Astrocyte of the hippocampus (primary cell): ENCODE data around the gene RAVER2.
"Not testable (repeated sequence)": the region's sequence is repeated elsewhere in the genome, so short reads cannot be mapped to it uniquely, and the experiment has no call there.

Experiments used
- DNase-seq: peaks from one replicate; pipeline ENCODE4 v3.0.0; 2011; ENCODE audit warnings: low read depth, low spot score

The RAVER2 gene

DNA sequence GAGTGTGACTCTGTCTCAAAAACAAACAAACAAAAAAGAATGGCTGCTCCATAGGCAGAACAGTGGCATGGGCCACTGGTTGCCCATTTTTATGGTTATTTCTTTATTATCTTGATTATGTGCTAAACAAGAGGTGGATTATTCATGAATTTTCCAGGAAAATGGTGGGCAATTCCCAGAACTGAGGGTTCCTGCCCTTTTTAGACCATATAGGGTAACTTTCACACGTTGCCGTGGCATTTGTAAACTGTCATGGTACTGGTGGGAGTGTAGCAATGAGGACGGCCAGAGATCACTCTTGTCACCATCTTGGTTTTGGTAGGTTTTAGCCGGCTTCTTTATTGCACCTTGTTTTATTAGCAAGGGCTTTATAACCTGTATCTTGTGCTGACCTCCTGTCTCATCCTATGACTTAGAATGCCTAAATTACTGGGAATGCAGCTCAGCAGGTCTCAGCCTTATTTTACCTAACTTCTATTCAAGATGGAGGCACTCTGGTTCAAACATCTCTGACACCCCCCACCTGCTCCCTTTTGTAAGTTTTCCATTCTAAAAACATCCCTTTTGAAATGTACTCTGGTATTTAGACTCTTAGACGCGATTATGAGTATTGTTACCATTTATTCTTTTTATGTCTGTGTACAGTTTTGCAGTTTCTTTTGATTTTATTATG lies 57.1 kb downstream of the RAVER2 start:
- DNase-seq, result no peak

DNA sequence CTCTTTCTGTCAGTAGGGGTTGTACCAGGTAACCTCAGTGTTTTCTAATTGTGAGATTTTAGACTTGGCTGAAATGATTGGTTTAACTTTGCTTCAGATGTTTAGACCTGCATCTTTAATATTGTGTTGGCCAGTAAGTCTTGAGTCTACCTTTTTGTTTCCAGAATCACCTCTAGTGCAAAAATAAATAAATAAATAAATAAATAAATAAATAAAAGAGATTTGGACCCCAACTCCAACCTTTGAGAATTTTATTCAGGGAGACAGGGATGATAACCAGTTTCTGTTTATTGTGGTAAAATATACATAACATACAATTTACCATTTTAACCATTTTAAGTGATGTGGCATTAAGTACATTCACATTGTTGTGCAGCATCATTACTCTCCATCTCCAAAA lies 64.4 kb downstream of the RAVER2 start:
- no peak for DNase-seq

DNA sequence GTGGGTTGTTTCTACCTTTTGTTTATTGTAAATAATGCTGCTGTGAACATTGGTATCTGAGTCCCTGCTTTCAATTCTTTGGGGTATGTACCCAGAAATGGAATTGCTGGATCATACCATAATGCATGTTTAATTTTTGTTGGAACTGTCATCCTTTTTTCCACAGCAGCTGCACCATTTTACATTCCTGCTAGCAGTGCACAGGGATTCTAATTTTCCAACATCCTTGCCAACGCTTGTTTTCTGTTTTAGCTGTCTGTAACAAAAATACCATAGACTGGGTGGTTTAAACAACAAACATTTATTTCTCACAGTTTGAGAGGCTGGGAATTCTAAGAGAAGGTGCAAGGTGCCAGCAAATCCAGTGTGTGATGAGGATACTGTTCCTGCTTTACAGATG lies 65.1 kb downstream of the RAVER2 start:
- no peak for DNase-seq

DNA sequence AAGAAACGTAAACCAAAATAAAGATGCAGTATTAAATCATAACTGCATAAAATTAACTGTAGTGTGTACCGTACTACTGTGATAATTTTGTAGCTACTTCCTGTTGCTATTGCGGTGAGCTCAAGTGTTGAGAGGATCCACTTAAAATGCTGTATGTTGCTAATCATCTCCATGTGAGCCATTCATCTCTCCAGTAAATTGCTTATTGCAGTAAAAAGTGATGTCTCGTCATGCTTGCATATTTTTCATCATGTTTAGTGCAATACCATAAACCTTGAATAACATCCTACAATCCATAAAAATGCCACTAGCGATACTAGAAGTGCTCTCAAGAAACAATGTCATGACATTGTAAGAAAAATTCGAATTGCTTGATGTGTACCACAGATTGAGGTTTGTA lies 66.3 kb downstream of the RAVER2 start:
- DNase-seq, result no peak

DNA sequence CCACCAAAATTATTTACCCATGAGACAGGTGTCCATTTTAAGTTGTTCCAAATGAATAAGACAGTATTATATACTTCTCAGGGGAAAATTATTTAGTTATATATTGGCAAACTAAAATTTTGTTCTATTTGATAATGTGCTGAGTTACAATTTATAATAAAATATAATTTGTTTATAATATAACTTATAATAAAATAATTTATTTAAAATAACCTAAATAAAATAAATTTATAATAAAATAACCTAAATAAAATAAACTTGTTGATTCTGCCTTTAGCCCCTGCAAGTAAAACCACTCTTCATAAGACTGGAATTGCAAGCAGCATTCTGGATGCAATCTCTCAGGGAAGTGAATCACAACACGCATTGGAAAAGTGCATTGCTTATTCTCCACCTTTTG lies 69.6 kb downstream of the RAVER2 start:
- no peak for DNase-seq

DNA sequence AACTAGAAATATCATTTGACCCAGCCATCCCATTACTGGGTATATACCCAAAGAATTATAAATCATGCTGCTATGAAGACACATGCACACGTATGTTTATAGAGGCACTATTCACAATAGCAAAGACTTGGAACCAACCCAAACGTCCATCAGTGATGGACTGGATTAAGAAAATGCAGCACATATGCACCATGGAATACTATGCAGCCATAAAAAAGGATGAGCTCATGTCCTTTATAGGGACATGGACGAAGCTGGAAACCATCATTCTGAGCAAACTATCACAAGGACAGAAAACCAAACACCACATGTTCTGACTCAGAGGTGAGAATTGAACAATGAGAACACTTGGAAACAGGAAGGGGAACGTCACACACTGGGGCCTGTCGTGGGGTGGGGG lies 72.5 kb downstream of the RAVER2 start:
- not testable (repeated sequence) for DNase-seq

DNA sequence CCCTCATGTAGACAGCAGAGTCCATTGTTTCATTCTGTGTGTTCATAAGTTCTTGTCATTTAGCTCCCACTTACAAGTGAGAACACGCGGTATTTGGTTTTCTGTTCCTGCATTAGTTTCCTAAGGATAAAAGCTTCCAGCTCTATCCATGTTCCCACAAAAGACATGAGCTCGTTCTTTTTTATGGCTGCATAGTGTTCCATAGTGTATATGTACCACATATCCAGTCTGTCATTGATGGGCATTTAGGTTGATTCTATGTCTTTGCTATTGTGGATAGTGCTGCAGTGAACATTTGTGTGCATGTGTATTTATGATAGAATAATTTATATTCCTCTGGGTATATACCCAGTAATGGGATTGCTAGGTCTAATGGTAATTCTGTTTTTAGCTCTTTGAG lies 75.7 kb downstream of the RAVER2 start:
- DNase-seq, result not testable (repeated sequence)

DNA sequence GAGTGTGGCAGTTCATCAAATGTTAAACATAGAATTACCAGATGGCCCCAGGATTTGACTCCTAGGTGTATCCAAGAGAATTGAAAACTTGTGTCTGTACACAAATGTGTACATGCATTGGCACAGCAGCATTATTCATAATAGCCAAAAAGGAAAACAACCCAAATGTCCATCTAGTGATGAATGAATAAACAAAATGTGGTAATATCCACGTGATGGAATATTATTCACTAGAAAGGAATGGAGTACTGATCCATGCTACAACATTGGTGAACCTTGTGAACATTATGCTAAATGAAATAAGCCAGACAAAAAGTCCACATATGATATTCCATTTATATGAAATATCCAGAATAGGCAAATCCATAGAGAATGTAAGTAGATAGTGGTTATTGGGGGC lies 77.7 kb downstream of the RAVER2 start:
- DNase-seq, result no peak

DNA sequence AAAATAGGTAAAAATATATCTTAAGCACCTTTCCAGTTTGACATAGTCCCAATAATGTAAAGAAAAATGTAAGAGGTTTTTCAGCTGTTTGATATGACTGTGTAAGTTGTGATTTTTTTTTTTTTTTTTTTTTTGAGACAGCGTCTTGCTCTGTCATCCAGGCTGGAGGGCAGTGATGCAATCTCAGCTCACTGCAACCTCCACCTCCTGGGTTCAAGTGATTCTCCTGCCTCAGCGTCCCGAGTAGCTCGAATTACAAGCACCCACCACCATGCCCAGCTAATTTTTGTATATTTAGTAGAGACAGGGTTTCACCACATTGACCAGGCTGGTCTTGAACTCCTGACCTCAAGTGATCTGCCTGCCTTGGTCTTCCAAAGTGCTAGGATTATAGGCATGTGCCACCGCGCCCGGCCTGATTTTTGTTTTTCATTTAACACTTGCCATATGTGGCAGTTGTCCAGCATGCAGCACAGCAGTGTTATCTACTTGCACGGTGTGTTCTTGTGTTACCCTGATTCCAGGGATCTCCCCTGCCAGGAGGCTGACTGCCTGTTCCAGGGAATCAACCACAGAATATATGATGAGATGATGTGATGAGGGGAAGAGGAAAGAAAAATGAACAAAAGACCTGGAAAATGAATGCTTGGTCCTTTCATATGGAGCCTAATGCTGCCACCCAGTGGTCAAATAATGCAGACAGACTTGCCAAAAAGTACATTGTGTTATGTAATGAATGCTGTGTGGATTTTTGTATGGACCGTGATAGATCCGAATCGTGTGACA lies 79.0 kb downstream of the RAVER2 start:
- peak; percentile 89 for DNase-seq

DNA sequence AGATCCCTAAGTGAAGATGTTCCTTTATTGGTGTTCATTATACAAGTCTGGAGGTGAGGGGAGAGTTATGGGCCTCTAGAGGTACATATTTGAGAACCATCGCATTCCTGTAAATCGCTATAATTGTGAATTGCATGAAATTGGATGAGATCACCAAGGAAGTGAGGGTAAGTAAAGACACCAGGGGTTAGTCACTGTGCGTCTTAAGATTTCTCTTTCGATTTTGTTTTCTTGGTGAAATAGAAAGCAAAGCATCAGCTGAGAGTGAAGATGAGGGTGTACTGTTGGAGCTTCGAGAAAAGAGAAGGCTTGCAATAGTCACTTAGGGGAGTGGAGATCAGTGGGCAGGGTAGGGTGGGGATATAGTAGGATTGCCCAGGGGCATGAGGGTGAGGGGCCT lies 82.1 kb downstream of the RAVER2 start:
- no peak for DNase-seq

DNA sequence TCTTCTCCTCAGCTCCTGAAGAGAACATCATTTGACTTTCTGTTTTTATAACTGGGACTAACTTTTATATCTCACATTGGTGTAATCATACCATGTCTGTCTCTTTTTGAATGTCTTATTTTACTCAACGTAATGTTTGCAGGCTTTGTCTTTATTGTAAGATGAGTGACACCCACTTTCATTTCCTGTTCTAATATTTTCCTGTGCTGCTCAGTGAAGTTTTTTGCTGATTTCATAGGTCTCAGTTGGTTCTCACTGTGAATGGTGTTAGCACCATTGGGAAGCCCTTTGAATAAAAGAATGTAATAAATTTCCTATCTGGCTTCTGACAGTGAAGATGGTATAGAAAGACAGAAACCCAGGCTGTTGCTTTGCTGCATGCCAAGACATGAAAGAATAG lies 84.0 kb downstream of the RAVER2 start:
- no peak for DNase-seq

DNA sequence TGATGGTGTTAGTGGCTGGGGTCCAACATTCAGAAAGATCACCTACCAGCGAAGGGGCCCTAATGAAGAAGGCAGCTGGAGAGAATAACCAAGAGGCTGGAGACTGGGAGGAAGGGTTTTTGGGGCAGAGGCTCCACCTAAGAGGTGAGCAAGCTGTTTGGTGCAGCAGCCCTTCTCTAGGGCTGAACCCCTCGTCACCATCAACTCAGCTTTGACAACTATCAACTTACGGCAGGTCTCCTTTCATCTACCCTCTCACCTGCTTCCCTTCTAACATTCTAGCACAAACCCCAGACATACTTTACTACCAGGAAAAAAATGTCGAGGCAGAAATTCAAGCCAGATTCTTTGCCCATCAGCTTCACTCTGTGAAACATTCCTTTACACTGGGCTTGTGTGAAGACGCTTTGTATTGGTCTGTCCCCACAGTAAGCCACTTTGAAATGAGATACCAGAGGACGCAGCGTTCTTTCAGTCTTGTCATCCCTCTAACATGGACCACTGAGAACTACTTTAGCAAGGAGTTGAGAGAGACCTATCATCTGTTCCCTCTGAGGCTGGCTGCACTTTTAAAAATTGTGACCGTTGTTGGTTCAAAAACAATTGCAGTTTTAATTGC lies 84.6 kb downstream of the RAVER2 start:
- DNase-seq, result peak; percentile 19

DNA sequence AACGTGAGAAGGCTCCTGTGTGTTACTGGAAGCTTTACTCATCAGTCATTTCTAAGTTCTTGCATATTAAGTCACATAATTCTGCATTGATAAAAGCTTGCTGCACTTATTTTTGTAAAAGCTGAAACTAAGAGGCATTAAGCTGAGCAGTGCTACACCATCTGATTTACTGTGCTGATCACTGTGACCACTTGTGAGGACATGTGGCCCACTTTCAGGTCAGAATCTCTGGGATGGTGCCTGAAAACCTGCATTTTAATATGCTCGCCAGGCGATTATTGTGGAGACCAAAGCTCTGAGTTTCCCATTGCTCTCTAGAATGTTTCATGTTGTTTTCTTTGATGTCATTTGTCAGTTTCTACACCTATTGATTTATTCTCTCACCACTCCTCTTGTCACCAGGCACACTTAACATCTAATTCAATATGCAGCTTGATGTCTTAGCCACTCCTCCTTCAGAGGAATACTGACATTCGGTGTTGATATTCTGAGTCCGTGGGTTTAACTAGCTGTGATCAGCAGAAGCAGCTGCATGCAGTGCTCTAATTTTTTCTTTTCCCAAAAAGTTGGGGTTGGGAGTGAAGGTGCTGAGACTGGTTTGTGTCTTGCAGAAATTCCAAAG lies 85.3 kb downstream of the RAVER2 start:
- no peak for DNase-seq

DNA sequence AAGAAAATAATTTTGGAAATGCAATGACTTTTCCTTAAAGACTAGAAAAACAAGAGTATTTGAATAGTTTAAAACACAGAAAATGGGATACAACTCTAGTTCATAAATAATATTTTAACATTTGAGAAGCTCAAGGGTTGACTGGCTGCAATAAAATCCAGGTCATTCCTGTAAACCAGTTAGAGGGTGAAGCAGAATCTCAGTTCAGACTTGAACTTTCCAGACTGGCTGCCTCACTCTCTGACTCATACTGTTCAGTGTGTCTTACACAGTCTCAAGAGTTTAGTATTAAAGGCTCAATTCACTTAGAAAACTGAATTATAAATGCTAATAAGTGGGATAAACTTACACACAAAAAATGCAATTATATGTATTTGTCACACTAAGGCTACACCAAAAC lies 89.9 kb downstream of the RAVER2 start:
- peak; percentile 67 for DNase-seq

DNA sequence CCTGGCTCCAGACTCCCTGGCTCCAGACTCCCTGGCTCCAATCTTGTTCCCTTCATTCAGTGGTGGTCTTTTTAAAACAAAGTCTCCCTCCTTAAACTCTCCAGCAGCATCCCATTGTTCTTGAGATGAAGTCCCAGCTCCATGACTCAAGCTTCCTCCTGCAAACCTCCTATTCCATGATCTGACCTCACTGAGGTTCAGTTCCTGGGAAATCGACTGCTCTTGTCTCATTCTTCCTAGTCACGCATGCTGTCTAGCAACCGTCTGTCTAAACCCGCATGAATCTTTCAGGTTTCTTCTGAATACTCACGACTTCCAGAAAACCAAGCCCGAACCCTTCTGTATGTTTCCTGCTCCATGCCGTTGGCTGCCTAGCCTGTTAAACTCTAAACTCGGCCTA lies 91.9 kb downstream of the RAVER2 start:
- no peak for DNase-seq

DNA sequence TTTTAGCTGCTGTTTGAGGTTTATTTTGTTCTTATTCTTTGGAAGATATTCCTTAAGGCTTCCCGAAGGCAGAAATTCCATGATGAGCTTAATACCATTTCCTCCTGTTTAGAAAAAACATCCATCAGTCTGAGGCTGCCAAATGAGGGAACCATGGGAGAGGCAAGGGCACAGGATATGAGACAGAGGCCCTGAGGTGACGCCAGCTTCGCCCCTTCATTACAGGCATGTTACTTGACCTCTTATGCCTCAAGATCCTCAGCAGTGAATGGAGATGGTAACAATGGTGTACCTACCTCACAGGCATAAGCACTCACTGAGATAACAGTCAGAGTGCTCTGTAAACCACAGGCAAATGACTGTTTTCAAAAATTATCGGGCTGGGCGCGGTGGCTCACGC lies 93.6 kb downstream of the RAVER2 start:
- no peak for DNase-seq

DNA sequence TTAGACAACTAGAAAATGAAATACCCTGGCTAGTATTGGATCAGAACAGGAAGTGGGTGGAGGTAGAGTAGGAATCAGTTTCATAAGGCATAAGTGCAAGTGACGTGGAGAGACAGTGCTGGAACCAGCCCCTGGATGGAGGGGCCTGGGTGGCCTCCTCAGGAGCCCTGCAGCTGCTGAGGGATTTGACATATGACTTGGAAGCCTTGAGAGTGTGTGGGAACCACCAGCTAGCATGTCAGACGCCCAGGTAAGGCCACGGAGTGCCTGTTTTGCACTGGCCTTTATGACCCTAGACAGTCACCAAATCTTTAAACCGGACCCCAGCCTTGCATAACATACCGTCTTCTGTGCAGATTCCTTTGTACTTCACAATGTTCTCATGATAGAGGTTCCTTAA lies 94.4 kb downstream of the RAVER2 start:
- DNase-seq, result no peak

DNA sequence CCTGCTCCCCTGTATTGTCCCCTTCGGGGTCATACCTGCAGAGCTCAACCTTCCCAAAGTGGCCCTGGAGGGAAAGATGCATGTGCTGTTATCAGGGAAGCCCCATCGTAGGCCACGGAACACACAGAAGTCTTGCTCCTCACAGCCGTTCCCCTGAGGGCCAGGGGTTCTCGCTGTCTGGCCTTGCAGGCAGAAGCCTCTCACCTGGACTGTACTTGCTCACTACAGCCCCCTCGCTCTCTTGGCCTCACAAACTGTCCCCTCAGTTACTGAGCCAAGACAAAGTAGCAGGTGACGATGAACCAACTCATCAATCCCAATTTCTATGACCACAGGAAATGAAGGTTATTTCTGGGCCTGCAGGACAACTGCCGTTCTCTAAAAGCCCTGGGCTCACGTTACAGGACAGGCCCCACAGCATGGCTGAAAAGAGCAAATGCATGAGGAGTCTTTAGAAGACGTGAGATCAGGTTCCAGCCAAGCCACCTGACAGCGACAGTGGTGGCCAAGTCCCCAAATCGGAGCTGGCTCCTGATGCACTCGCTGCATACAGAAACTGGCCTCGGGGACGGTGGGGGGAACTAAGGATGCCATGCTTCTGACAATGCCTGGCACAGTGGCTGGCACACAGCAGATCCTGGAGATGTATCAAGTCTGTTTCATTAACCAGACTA lies 95.0 kb downstream of the RAVER2 start:
- DNase-seq, result no peak

DNA sequence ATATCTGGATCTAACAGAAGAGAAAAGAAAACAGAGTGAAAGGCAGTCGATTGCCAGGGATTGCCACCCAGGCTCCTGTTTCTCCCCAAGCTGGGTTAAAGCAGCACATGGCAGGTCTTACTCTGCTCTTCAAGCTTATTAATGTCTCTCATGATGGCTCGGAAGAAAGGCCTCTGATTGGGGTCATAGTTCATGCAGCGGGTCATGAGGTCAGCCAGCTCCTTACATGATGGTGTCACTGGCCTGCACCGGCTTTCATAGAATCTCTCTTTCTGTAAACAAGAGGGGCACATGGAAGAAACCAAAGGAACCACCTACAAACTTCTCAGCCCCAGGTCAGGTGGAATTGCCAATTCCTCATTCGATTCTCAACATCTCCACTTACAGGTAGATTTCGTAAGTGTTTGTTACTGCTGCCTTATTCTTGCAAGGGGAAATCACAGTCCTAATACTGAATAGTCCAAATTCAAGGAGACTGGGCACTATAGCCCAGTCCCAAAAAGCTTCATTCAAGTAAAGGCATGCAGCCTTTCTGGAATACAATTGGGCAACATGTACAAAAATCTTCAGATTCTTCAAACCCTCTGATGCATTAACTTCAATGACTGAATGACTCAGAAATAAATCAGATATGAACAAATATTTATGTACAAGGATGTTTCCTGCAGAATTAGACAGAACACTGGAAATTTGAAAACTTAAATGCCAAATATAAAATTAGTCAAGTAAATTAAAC lies 96.6 kb downstream of the RAVER2 start:
- peak; percentile 15 for DNase-seq

DNA sequence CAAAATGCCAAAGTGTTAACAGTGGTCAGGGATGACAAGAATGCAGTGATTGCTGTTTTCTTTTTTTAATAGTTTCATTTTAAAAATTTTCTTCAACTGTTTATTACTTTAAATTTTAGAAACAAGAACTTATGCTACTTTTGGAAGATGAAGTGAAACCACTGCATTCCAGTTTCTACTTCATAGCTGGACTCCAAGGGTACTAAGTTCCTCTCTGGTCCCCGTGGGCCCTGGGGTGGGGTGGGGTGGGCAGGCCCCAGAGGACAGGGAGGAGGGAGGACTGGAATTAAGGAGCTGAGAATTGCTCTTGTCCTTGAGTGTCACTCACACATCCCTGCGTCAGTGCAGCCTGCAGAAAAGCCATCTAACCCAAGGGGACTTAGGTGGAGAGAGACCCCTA lies 97.3 kb downstream of the RAVER2 start:
- DNase-seq, result no peak

DNA sequence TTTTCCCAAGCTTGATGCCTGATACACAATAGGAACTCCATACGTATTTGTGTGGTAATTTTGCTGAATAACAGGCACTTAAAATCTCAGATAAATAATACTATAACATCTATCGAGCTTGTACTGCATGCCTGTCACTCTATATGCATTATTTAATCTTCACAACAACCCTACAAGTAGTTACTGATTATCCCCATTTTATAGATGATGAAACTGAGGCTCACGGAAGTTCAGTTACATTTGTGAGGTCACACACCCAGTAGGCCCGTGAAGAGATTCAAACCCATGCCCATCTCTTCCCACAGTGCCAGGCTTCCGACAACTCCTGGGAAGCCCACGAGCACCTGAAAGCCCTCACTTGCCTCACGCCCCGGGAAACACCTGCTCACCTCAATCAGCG lies 98.8 kb downstream of the RAVER2 start:
- no peak for DNase-seq
